ENCODE results near the gene ATOSB.
"Not testable (repeated sequence)": the region's sequence is repeated elsewhere in the genome, so short reads cannot be mapped to it uniquely, and the experiment has no call there.

ATOSB gene

DNA sequence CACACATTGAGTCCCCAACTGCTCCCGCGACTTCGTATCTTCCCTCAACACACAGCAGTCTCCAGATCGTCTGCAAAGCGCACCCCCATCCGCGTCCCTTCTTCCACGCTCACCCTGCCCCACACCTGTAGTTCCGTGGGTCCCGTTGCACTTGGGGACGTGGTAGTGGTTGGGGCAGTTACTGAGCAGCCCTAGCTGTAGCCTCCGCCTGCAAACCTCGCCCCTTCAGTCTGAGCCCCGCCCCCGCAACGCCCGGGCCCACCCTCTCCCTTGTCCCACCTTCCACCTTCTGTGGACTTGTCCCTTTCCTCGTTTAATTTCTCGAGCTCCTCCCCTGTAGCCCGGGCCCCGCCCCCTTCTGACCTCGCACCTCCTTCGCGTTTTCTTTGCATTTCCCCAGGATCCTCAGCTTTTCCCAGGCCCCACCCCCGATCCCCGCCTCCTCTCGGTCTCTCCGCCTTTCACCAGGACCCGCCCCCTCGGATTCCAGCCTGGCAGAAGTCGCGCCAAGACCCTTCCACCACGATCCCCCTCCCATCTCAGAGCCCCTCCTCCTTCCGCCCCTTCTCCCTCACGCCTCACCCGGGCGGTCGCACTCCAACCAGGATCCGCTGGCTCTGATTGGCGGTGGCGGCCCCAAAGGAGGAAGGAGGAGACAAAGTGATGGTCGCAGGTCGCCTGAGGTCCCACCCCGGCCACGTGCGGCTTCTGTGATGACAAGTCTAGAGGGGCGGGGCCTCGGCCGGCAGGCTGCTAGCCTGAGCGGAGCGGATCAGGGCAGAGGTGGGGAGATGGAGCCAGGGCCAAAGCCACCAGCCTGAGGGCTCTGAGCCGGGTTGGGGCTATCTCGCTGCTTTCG, at the start of gene ATOSB:
ATOSB (minus strand) TSS at position 183 of the 859 bp plus-strand sequence. CDS start 7,588 bp downstream, outside the sequence.
- peak; percentile 93 for DNase-seq

GRCh38 chr9:35164711-35165110, 49.0 kb upstream of the ATOSB start:
- peak; percentile 13 for DNase-seq

- DNase-seq = no peak
Observed at GRCh38 chr9:35163413-35163812, 47.8 kb upstream of the ATOSB start.

GRCh38 chr9:35162605-35163315, 47.1 kb upstream of the ATOSB start:
- DNase-seq = peak; percentile 58

DNA sequence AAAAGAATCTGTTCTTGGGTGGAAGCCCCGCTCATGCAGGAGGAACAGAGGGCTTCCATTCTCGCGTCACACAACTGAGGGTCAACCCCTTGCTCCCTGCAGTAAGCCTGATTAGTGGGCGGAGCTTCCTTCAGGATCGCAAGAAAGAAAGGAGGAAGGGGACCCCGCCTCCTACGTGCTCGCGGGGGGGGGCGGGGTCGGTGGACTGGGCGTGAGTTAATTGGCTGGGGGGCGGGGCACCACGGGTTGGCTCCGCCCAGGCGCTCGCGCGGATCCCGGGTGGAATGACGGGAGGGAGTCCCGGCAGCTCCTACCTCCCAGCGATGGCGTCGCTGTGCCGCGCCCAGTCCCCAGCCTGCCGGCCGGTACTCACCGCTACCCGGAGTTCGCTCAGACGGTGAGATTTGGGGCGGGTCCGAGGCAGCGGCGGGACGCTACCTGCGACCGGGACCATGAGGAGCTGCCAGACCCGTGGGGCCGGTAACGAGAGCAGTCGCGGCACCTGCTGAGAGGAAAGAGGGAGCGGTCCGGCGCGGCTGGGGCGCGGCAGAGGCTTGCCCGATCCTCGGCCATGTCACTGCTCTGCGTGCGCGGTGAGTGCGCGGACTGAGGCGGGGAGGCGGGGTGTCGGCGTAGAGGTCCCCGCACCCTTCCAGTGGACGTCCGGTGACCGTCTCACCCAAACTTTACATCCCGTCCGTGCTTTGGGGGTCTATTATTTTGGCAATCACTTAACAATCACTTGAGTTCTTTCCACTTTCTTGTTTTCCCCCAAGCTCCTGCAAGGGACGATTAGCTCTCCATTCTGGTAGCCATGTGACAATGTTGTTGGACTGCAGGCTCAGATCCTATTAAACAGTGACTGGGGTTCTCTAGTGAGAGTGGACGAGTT, 46.3 kb upstream of the ATOSB start, which contains the start of gene UNC13B:
UNC13B (plus strand) TSS at position 297 of the 892 bp plus-strand sequence; CDS start at position 572, 275 bp downstream.
- DNase-seq = peak; percentile 86

GRCh38 chr9:35158501-35159280, 43.0 kb upstream of the ATOSB start:
- no peak for DNase-seq

GRCh38 chr9:35157836-35158235, 42.2 kb upstream of the ATOSB start:
- not testable (repeated sequence) for DNase-seq

DNA sequence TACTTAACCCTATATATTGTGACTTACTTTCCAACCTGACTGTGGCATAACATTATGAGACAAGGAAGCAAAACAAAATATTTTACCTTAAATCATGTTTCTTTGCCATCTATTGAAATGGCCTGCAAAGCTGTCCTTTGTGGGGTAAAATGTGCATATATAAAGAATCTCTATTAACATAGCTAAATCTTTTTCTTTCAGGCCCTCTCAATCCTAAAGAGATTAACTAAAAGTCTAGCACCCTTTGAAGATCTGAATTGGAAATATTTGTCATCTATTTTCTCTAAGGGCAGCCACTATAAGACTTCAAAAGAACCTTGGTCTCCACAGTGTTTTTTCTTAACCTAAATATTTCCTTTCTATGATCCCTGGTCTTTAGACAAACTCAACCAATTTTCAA, 41.1 kb upstream of the ATOSB start:
- no peak for DNase-seq

GRCh38 chr9:35152926-35153325, 37.3 kb upstream of the ATOSB start:
- DNase-seq = no peak

DNA sequence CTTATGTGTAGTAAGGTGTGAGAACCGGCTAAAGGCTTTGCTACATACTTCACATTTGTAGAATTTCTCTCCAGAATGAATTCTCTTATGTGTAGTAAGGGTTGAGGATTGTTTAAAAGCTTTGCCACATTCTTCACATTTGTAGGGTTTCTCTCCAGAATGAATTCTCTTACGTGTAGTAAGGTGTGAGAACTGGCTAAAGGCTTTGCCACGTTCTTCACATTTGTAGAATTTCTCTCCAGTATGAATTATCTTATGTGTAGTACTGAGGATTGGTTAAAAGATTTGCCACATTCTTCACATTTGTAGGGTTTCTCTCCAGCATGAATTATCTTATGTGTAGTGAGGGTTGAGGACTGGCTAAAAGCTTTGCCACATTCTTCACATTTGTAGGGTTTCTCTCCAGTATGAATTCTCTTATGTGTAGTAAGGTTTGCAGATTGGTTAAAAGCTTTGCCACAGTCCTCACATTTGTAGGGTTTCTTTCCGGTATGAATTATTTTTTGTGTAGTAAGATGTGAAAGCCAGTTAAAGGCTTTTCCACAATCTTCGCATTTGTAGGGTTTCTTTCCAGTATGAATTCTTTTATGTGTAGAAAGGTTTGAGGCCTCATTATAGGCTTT, 32.4 kb upstream of the ATOSB start:
- not testable (repeated sequence) for DNase-seq

DNA sequence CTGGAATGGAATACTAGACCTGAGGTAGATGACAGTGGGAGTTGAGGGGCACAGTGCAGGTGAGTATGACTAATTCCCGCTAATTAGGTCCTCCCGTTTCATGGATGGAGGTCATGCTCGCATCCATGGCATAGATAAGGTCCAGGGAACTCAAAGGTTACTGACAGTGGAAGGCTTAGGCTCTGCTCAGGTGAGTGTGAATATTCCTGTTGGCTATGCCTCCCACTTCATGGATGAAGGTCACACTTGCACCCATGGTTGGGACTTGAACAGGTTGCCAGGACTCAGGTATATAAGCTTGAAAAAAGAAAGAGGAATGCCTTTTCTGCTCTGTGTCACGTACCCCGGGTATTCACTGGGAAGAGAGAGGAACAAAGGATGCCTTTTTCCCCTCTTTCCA, 26.4 kb upstream of the ATOSB start:
- no peak for DNase-seq

DNA sequence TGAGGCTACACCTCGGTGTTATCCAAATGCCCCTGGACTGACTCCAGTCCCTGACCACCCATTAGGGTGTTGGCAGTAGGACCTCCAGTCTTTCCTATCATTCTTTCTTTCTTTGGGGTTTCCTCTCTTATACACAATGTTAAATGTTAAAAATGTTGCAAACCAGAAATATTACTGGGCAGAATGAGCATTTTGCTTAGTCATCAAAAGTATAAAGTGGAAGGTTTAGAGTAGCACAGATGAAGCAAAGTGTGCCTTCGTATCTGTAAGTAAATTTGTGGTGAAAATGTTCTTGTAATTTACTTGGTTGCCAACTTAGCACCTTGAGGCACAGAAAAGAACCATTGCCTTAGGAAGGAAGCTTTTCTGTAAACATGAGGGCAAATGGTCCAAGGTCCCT, 24.4 kb upstream of the ATOSB start:
- no peak for DNase-seq

DNA sequence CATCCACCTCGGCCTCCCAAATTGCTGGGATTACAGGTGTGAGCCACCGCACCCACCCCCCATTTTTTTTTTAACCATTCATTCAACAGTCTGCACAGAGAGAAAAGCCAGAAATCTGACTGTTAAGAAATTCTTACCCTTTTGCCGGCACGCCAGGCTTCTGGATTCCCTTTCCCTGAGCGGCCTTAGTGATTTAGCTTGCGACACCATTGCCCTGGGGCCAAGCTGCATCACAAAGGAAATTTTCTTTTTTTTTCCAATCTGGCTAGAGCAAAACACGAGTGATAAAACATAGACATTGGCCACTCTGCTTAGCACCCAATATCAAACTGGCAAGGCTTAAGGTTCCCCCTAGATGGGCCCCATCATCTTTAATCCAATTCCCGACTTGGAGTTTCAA, 21.2 kb upstream of the ATOSB start:
- no peak for DNase-seq

GRCh38 chr9:35135988-35136387, 20.3 kb upstream of the ATOSB start:
- no peak for DNase-seq

DNA sequence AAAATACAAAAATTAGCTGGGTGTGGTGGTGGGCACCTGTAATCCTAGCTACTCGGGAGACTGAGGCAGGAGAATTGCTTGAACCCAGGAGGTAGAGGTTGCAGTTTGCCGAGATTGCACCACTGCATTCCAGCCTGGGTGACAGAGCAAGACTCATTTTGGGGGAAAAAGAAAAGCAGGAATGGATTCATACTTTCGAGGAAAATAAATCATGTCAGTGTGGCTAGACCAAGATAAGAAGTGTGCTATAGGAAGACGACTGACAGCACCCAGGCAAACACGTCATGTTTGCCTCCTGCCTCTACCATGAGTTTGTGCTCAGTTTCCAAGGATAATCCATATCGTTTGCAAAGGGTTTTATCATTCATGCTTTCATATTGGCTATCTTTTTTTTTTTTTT, 19.3 kb upstream of the ATOSB start:
- no peak for DNase-seq

- DNase-seq = peak; percentile 82
Observed at GRCh38 chr9:35116898-35117551, 1.4 kb upstream of the ATOSB start.

DNA sequence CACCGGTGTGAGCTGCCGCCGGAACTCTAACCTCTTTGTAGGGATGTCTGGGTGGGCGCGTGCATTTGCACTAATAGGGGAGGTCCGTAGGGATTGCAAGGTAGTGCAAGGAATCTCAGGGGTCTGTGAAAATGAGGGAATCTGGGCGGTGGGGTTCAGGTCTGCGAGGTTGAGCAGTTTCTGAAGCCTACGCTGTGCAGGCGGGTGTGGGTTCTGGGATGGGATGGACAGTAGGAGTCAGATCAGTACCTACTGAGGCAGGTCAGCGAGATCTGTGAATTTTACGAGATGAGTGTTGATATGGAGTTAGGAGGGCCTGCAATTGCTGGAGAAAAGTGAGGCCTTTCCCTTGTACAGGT, 856 bp upstream of the ATOSB start:
- no peak for DNase-seq

GRCh38 chr9:35114840-35115628, 628 bp downstream of the ATOSB start:
- DNase-seq = no peak

DNA sequence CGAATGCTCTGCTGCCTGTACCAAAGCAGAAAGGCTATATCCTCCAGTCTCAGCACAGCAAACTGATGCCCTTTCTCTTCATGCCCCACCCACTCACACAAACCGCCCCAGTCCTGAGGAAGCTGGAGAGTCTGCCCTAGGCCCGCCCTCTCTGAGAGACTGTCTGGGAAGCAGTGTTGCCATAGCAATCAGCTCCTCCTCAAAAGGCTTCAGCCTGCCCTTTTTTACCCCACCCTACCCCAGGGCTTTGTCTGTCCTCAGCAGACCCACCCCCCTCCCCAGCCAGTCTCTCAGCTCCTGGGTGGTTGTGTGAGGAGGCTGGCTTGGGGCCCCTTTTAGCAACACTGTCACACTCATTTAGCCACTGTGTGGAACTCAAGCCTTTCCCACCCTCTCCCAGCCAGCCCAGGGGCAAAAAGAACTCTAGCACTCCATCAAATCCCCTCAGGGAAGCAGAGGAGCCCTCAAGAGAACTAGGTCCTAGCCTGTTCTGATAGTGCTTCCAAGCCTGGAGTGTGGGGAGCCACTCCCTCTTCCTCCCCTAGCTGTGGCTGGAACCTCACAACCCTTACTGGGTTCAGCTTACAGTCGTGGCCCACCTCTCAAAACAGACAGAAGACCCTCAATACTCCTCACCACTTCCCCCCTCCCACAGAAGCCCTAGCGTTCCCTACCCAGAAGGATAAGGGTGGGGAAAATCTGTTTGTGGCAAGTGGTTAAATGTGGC, 1.4 kb downstream of the ATOSB start:
- DNase-seq = peak; percentile 75

Measured in NCI-H2029 treated with DMSO at 0.1 percent for 48 hours (cell line).